ENCODE measurements around the gene PPM1B.
A peak's percentile ranks its signal among the peaks of the same experiment; 100 is the strongest.

The PPM1B gene

DNA sequence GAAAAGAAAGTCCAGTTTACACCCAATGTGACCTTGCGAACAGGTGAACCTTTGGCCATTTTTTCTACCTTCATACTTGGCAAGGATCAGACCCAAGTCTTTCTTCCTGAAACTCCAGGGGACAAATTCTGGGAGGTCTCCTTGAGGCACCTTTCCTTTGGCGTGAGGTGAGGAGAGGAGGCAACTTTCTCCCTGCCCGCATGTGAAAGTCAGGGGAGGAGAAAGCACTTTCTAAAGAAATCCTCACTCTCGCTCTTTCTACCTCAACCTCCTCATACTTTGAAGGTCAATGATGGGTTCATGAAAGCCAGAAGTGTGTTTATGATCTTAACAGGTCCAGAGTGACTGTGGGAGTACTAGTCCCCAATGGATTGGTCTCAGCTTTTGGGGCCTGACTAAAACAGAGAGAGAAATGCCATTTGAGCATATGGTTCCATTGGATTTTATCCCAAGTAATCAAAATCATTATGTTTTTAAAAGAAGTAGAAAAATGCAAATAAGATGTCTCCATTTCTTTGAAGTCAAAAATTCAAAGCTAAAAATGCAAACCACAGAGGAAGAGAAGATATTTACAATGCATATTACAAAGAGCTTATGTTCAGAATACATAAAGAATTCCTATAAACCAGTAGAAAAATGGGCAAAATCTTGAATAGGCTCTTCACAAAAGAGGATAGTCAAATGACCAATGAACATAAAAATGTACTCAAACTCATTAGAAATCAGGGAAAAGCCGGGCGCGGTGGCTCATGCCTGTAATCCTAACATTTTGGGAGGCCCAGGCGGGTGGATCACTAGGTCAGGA is 15.6 kb upstream of the PPM1B start:
- TF ChIP-seq, protein P1, sequence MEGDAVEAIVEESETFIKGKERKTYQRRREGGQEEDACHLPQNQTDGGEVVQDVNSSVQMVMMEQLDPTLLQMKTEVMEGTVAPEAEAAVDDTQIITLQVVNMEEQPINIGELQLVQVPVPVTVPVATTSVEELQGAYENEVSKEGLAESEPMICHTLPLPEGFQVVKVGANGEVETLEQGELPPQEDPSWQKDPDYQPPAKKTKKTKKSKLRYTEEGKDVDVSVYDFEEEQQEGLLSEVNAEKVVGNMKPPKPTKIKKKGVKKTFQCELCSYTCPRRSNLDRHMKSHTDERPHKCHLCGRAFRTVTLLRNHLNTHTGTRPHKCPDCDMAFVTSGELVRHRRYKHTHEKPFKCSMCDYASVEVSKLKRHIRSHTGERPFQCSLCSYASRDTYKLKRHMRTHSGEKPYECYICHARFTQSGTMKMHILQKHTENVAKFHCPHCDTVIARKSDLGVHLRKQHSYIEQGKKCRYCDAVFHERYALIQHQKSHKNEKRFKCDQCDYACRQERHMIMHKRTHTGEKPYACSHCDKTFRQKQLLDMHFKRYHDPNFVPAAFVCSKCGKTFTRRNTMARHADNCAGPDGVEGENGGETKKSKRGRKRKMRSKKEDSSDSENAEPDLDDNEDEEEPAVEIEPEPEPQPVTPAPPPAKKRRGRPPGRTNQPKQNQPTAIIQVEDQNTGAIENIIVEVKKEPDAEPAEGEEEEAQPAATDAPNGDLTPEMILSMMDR (IDR thresholded peaks at IDR 0.05; ENCODE audit: control insufficient read depth, extremely low read depth, insufficient read depth): no peak
- no peak for DNase-seq (ENCODE audit: low read depth)
- H3K4me3 ChIP-seq (ENCODE audit: low read depth, low read length): no peak overlapping the region

DNA sequence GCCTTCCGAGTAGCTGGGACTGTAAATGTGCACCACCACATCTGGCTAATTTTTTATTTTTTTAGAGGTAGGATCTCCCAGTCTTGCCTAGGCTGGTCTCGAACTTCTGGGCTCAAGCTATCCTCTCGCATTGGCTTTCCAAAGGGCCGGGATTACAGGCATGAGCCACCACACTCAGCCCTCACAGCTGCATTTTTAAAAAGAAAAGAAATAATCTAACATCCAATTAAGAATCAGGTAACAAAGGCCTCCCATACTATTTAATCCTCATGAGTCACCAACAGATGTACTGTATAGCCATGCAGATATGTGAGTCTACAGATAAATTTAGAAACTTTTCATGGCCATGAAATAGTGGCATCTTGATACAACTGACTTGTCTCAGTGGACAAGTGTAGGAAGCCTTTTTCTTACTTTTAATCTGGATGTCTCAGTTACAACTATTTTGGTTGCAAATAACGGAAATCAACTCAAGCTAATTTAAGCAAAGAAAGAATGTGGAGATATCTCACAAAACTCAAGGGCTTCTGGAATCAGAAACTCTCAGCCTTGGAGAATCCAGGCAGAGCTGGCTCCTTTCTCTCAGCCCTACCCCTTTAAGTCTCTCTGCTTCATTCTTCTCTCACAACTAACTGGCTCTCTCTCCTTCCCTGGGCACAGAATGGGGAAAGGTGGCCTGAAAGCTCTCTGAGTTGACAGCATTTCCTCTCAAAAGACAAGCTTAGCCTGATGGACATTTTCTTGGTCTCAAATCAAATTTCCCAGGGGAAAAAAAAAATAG is 12.8 kb upstream of the PPM1B start:
- no peak overlapping the region for H3K4me3 ChIP-seq (ENCODE audit: low read depth, low read length)
- TF ChIP-seq, protein P1 (IDR thresholded peaks at IDR 0.05; ENCODE audit: control insufficient read depth, extremely low read depth, insufficient read depth): no peak
- no peak for DNase-seq (ENCODE audit: low read depth)

DNA sequence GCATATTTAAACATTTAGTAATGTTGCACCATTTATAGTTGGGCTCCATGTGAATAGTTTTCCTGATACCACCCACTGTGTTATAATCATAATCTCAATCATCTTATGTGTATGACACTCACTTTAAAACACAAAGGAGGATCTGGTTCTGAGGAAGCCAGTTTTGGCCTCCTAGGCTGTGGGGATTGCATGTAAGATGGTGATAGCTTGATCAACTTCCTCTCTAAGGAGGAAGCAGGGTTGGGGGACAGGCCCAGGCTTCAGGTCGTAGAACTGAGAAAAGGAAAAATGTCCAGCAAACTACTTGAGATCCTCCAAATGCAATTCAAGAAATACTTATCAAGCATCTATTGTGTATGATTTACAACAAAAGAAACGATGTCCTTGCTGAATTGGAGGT is 4.9 kb upstream of the PPM1B start:
- no peak for DNase-seq (ENCODE audit: low read depth)
- H3K4me3 ChIP-seq (ENCODE audit: low read depth, low read length): no peak overlapping the region
- TF ChIP-seq, protein P1 (IDR thresholded peaks at IDR 0.05; ENCODE audit: control insufficient read depth, extremely low read depth, insufficient read depth): no peak

DNA sequence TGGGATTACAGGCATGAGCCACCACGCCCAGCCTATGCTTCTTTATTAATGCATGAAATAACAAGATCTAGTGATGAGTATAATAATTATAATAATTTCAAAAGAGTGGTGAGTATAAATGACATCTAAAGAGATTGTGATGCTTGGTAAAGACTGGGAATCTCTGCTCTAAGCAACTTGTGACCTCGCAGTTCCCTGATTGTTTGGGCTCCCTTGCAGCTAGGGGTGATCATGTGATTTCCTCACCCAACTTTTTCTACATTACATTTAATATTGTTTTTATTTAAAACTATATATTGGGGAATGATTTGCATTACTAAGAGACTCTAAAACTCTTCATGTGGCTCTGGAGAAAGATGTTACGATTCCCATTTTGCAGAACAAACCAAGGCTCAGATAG is 4.1 kb upstream of the PPM1B start:
- DNase-seq (ENCODE audit: low read depth): no peak
- TF ChIP-seq, protein P1 (IDR thresholded peaks at IDR 0.05; ENCODE audit: control insufficient read depth, extremely low read depth, insufficient read depth): no peak
- H3K4me3 ChIP-seq (ENCODE audit: low read depth, low read length): no peak overlapping the region

DNA sequence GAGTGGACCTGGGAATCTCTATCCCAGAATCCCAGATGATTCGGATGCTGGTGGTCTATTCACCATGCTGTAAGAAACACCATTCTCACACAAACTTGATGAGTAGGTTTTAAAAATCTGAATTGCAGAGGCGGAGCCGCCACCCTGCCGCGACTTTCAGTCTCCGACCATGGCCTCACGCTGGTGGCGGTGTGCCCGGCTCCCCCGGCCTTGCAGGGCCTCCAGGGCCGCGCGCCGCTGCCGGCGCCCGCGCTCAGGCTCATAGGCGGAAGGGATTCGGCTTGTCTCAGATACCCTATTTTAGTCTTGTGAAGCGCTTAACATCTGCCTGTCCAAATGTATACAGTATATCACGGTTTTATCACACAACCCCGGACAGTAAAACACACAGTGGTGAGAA is 2.6 kb upstream of the PPM1B start:
- DNase-seq (ENCODE audit: low read depth): no peak
- no peak overlapping the region for H3K4me3 ChIP-seq (ENCODE audit: low read depth, low read length)
- TF ChIP-seq, protein P1 (IDR thresholded peaks at IDR 0.05; ENCODE audit: control insufficient read depth, extremely low read depth, insufficient read depth): no peak

DNA sequence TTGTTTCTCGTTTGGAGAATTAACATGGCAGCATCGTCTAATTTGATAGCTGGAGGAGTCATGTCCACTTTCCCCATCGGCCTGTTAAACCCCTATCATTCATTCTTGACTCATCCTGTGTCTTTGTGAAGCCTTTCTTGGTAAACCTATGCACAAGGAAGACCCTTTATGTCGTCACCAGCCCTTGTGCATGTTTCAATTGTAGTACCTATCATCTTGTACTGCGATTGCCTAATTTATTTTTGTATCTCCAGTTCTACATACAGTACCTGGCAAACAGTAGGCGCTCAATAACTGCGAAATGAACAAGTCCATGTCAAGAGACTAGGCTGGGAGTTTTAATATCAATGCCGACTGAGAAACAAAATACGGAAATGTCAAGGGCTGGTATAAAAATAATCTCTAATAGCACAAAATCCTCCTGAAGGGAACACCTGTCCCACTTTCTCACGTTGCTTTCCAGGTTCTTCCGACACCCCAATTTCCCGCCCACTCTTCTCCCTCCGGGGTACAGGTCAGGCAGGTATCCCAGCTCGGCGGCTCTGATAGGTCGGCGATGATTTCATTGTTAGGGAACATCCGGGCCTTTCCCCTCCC is 1.3 kb upstream of the PPM1B start:
- TF ChIP-seq, protein P1 (IDR thresholded peaks at IDR 0.05; ENCODE audit: control insufficient read depth, extremely low read depth, insufficient read depth): no peak
- H3K4me3 ChIP-seq (ENCODE audit: low read depth, low read length): peak overlapping the region; percentile 56
- no peak for DNase-seq (ENCODE audit: low read depth)

All from LNCaP clone FGC (cell line).